Gastrocnemius medialis (tissue), 4 donors: ENCODE measurements around the gene SFMBT2.

Source experiments
- POLR2A ChIP-seq, 2 donors: fragments of 450-650 bp; IDR thresholded peaks; one replicate each; pipeline ENCODE4 v1.6.1; 2017; ENCODE audit warnings: antibody characterized with exemption in 2 of 2, mild to moderate bottlenecking in 2 of 2, moderate library complexity in 2 of 2
- TF ChIP-seq, protein P1 (sequence below), 5 experiments: fragments of 450-650 bp in 3 of 5; fragments of 200-600 bp in 2 of 5; sonication (generic) in 2 of 5; IDR thresholded peaks in 4 of 5; conservative IDR thresholded peaks in 1 of 5; 1 replicate in 4 of 5; 2 replicates in 1 of 5; pipeline ENCODE4 v1.5.1; 2016 to 2019; ENCODE audit warnings: antibody characterized with exemption in 5 of 5, mild to moderate bottlenecking in 3 of 5, moderate library complexity in 3 of 5

GRCh38 chr10:7162331-7162730 is 248.5 kb downstream of the SFMBT2 start:
- TF ChIP-seq, protein P1, sequence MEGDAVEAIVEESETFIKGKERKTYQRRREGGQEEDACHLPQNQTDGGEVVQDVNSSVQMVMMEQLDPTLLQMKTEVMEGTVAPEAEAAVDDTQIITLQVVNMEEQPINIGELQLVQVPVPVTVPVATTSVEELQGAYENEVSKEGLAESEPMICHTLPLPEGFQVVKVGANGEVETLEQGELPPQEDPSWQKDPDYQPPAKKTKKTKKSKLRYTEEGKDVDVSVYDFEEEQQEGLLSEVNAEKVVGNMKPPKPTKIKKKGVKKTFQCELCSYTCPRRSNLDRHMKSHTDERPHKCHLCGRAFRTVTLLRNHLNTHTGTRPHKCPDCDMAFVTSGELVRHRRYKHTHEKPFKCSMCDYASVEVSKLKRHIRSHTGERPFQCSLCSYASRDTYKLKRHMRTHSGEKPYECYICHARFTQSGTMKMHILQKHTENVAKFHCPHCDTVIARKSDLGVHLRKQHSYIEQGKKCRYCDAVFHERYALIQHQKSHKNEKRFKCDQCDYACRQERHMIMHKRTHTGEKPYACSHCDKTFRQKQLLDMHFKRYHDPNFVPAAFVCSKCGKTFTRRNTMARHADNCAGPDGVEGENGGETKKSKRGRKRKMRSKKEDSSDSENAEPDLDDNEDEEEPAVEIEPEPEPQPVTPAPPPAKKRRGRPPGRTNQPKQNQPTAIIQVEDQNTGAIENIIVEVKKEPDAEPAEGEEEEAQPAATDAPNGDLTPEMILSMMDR (IDR thresholded peaks at IDR 0.05 in 4 of 5, conservative IDR thresholded peaks at IDR 0.05 in 1 of 5): no peak
- no peak for TF ChIP-seq POLR2A (IDR thresholded peaks at IDR 0.05)
